Measurements from ENCODE around the gene SYPL1. TPM values are rescaled to one million over a fixed set of nuclear protein-coding genes. Genes with fewer than 3 reads are reported as not detected.
A peak's percentile ranks its signal among the peaks of the same experiment; 100 is the strongest.

SYPL1 gene
- total RNA-seq, 1 donor from 2014 or later, result 39.4 TPM

DNA sequence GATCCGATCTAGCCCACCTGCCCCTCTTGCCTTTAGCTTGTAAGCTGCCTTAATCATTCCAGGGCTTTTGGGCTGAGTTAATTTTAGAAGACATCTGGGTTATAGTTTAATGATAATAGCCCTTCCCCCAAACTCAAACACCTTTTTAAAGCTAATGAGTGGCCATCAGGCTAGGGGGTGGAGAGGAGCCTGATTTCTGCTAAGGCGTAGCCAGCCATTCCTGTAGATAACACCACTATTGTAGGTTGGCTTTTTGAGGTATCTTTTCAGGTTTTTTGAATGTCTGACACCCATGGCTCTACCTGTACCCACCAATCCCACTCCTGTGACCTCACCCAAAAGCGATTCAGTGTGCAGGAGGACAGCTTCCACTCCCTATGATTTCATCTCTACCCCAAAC is 7.6 kb upstream of the SYPL1 start:
- Mint-ChIP-seq H3K27ac (ENCODE audit: unreplicated experiment) (no peak overlapping the region), H3K4me1 (no peaks in the 10 kb centered on the region), H3K4me3 (no peak overlapping the region), H3K36me3 (ENCODE audit: low read depth) (no peaks in the 10 kb centered on the region), H3K9me3 (no peaks in the 10 kb centered on the region), H3K27me3 (ENCODE audit: low read depth) (no peaks in the 10 kb centered on the region)
- TF ChIP-seq, protein P1, sequence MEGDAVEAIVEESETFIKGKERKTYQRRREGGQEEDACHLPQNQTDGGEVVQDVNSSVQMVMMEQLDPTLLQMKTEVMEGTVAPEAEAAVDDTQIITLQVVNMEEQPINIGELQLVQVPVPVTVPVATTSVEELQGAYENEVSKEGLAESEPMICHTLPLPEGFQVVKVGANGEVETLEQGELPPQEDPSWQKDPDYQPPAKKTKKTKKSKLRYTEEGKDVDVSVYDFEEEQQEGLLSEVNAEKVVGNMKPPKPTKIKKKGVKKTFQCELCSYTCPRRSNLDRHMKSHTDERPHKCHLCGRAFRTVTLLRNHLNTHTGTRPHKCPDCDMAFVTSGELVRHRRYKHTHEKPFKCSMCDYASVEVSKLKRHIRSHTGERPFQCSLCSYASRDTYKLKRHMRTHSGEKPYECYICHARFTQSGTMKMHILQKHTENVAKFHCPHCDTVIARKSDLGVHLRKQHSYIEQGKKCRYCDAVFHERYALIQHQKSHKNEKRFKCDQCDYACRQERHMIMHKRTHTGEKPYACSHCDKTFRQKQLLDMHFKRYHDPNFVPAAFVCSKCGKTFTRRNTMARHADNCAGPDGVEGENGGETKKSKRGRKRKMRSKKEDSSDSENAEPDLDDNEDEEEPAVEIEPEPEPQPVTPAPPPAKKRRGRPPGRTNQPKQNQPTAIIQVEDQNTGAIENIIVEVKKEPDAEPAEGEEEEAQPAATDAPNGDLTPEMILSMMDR (conservative IDR thresholded peaks at IDR 0.05), result no peak
- DNase-seq (ENCODE audit: low read depth, low spot score), result no peak

DNA sequence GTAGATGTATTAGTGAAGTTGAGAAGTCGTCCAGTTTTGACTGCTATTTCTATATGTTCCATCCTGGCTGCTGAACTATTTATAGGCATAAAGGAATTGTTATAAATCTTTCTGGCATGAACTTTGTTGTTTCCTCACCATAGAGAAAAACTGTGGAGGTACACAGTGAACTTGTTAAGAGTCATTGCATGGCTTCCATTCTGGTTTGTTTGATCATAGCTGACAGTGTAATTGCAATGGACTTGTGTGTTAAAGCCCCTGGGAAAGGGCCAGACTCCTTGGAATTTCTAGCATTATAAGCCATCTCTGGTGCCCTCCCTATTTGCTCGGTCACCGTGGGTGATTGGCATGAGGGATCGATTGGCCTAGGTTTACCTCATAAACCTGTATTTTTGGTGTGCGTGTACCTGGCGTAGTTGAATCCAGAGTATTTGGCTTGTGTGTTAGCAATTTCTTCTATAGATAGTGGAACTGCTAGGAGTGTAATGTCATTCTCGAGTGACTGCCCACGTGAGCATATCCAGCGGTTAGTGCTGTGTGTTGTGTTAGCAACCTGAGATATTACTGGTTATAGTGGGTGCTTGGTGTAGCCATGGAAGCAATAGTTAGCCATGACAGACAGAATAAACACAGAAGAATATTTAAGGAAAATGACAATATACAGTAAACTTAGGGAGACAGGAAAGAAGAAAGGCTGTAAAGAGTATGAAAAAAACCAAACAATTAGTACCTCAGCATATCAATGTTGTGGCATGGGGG is 5.9 kb upstream of the SYPL1 start:
- DNase-seq (ENCODE audit: low read depth, low spot score), result no peak
- no peaks in the 10 kb centered on the region for H3K9me3 Mint-ChIP-seq
- H3K4me1 Mint-ChIP-seq, result no peaks in the 10 kb centered on the region
- TF ChIP-seq, protein P1 (conservative IDR thresholded peaks at IDR 0.05), result no peak
- H3K27ac Mint-ChIP-seq (ENCODE audit: unreplicated experiment), result no peak overlapping the region
- no peak overlapping the region for H3K4me3 Mint-ChIP-seq
- no peaks in the 10 kb centered on the region for H3K27me3 Mint-ChIP-seq (ENCODE audit: low read depth)
- H3K36me3 Mint-ChIP-seq (ENCODE audit: low read depth), result no peaks in the 10 kb centered on the region

DNA sequence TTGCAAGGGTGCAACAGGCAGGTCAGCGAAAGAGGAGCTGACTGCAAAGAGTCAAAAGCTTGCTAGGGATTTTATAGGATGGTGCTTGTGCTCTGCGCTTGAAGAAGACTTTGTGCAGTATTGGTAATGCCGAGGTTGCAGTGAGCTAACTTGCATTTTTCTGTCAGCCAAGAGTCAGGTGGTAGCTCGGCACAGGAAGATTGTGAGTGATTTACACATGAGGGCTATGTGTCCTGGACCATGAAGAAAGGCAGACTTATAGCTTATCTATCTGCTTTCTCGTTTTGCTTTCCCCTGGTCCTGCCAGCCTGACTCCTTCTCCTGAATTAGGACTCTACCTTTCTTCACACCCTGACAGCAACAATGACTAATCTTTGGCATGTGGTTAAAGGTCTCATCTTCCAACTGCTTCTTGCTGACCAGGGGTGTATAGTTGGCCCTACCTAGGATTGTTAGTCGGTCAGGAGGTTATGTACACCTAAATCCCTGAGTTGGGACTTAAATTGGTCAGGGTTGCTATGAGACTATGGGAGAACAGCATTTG is 4.1 kb upstream of the SYPL1 start:
- H3K27ac Mint-ChIP-seq (ENCODE audit: unreplicated experiment), result no peak overlapping the region

DNA sequence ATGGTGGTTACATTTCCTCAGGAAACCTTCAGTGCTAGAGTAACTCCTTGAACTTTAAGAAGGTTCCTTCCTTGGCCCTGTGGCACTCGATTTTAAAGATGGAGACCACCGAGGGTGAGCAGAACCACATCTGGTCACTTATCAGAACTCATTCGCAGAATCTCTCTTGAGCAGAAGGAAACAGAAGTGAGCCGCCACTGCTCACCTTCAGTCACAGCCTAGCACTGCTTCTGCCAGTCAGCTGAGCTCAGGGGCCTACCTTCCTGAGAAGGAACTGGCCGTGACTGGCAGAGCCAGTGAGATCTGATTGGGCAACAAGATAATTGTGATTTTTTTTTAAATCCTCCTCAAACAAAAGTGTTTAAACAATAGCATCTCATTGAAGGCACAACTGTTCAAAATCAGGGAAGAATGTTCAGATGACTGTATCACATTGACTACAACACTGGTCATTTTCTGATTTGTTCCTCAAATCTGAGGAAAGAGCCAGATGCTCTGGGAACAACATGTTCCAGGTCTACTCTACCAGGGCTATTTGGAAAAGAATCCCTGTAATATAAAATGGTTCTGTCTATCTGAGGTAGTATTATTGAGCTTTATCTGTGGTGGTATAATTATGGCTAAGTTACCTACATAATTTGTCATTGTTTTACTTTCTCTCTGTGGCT is 2.7 kb upstream of the SYPL1 start:
- no peaks in the 10 kb centered on the region for H3K36me3 Mint-ChIP-seq (ENCODE audit: low read depth)
- peaks cover 14% of the 10 kb centered on the region for H3K4me1 Mint-ChIP-seq
- no peaks in the 10 kb centered on the region for H3K27me3 Mint-ChIP-seq (ENCODE audit: low read depth)
- H3K4me3 Mint-ChIP-seq, result peak overlapping the region; percentile 81
- TF ChIP-seq, protein P1 (conservative IDR thresholded peaks at IDR 0.05), result no peak
- no peaks in the 10 kb centered on the region for H3K9me3 Mint-ChIP-seq
- H3K27ac Mint-ChIP-seq (ENCODE audit: unreplicated experiment), result no peak overlapping the region
- DNase-seq (ENCODE audit: low read depth, low spot score), result no peak

More for the DNA sequence above, 4.1 kb upstream of the SYPL1 start:
- Mint-ChIP-seq H3K27me3 (ENCODE audit: low read depth) (no peaks in the 10 kb centered on the region), H3K36me3 (ENCODE audit: low read depth) (no peaks in the 10 kb centered on the region), H3K4me3 (no peak overlapping the region), H3K4me1 (peaks cover 2% of the 10 kb centered on the region), H3K9me3 (no peaks in the 10 kb centered on the region)
- TF ChIP-seq, protein P1 (conservative IDR thresholded peaks at IDR 0.05), result no peak
- no peak for DNase-seq (ENCODE audit: low read depth, low spot score)

DNA sequence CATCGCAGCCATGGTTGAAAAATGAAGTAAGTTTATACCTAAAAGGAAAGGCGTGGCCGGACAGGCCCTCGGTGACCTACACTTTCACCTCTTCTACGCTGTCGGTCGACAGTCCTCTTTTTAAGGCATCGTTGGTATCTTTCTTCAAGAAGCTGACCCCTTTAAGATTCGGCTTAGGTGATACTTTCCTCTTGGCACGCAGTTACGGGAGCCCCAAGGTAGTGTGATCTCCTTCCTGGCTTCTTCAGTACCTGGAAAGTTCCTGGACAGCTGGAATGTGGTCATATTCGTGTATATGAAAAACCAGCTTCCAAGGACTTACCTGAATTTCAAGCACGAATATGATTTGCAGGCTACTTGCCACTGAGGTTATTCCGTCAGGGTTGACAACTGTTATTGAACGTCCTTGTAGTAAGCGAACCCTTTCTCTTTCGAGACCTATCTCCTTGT is 885 bp upstream of the SYPL1 start:
- H3K27ac Mint-ChIP-seq (ENCODE audit: unreplicated experiment), result no peak overlapping the region
- peak overlapping the region; percentile 88 for H3K4me3 Mint-ChIP-seq
- H3K4me1 Mint-ChIP-seq, result peaks cover 31% of the 10 kb centered on the region
- no peaks in the 10 kb centered on the region for H3K9me3 Mint-ChIP-seq
- no peaks in the 10 kb centered on the region for H3K27me3 Mint-ChIP-seq (ENCODE audit: low read depth)
- no peaks in the 10 kb centered on the region for H3K36me3 Mint-ChIP-seq (ENCODE audit: low read depth)
- no peak for DNase-seq (ENCODE audit: low read depth, low spot score)
- TF ChIP-seq, protein P1 (conservative IDR thresholded peaks at IDR 0.05), result no peak
